ENCODE data around the gene CPNE5. TPM values are rescaled to one million over a fixed set of nuclear protein-coding genes. Genes with fewer than 3 reads are reported as not detected.

CPNE5 gene
- total RNA-seq, 4 donors from 2014 or later = 1.1 to 4.6 (median 2.9) TPM

GRCh38 chr6:36740818-36741179 lies 98.4 kb downstream of the CPNE5 start:
- Histone ChIP-seq H3K4me3 (replicated peaks in 1 of 3) (no peak overlapping the region), H3K36me3 (no peaks in the 10 kb centered on the region), H3K27me3 (no peaks in the 10 kb centered on the region), H3K9me3 (no peaks in the 10 kb centered on the region), H3K27ac (no peak overlapping the region), H3K4me1 (peaks cover 4 to 8% of the 10 kb centered on the region in 2 donors)
- no peak for DNase-seq
- intact Hi-C loops (cut with DNase I) = no loop called here
- TF ChIP-seq, protein P1, sequence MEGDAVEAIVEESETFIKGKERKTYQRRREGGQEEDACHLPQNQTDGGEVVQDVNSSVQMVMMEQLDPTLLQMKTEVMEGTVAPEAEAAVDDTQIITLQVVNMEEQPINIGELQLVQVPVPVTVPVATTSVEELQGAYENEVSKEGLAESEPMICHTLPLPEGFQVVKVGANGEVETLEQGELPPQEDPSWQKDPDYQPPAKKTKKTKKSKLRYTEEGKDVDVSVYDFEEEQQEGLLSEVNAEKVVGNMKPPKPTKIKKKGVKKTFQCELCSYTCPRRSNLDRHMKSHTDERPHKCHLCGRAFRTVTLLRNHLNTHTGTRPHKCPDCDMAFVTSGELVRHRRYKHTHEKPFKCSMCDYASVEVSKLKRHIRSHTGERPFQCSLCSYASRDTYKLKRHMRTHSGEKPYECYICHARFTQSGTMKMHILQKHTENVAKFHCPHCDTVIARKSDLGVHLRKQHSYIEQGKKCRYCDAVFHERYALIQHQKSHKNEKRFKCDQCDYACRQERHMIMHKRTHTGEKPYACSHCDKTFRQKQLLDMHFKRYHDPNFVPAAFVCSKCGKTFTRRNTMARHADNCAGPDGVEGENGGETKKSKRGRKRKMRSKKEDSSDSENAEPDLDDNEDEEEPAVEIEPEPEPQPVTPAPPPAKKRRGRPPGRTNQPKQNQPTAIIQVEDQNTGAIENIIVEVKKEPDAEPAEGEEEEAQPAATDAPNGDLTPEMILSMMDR (IDR thresholded peaks at IDR 0.05) = no peak
- TF ChIP-seq POLR2A (IDR thresholded peaks at IDR 0.05) = no peak
- 85 to 87% methylated on average over 10 to 11 of the region's 11 CpGs for whole genome bisulfite sequencing, 2 donors

- H3K27ac ChIP-seq = no peak overlapping the region
- intact Hi-C loops (cut with DNase I) = no loop called here
Observed at GRCh38 chr6:36739947-36740817, 99.1 kb downstream of the CPNE5 start.

DNA sequence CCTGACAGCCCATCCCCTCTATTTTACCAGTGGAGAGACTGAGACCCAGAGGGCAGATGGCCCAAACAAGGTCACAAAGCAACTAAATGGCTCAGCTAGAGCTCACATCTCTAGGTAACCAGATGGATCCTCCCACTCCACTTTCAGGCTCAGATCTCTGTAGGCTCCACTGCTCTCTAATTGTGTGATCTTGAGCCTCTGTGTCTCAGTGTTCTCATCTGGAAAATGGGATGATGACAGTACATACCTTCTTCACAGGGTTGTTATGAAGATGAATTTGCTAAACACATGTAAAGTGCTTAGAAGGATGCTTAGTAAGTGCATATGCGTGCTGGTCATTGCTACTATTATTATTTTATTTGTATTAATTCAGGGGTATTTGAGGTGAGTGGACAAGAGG lies 101.1 kb downstream of the CPNE5 start:
- DNase-seq = no peak
- H3K4me3 ChIP-seq (replicated peaks in 1 of 3) = no peak overlapping the region
- H3K36me3 ChIP-seq = no peaks in the 10 kb centered on the region
- WGBS, 2 donors = 96 to 100% methylated on average over 1 of the region's 1 CpG
- no peaks in the 10 kb centered on the region for H3K9me3 ChIP-seq
- peaks cover 8 to 23% of the 10 kb centered on the region in 2 donors for H3K4me1 ChIP-seq
- TF ChIP-seq POLR2A (IDR thresholded peaks at IDR 0.05) = no peak
- TF ChIP-seq, protein P1 (IDR thresholded peaks at IDR 0.05) = no peak
- H3K27me3 ChIP-seq = no peaks in the 10 kb centered on the region
- intact Hi-C loops (cut with DNase I) = no loop called here
- H3K27ac ChIP-seq = no peak overlapping the region

More at GRCh38 chr6:36739947-36740817, 99.1 kb downstream of the CPNE5 start:
- TF ChIP-seq, protein P1 (IDR thresholded peaks at IDR 0.05) = no peak
- TF ChIP-seq POLR2A (IDR thresholded peaks at IDR 0.05) = no peak
- Histone ChIP-seq H3K9me3 (no peaks in the 10 kb centered on the region), H3K36me3 (no peaks in the 10 kb centered on the region), H3K4me1 (peaks cover 8 to 14% of the 10 kb centered on the region in 2 donors), H3K4me3 (replicated peaks in 1 of 3) (no peak overlapping the region), H3K27me3 (no peaks in the 10 kb centered on the region)
- DNase-seq = no peak
- WGBS, 2 donors = 79 to 82% methylated on average over 13 of the region's 13 CpGs

GRCh38 chr6:36737043-36737785 lies 102.0 kb downstream of the CPNE5 start:
- no peaks in the 10 kb centered on the region for H3K27me3 ChIP-seq
- intact Hi-C loops (cut with DNase I) = no loop called here
- H3K36me3 ChIP-seq = no peaks in the 10 kb centered on the region
- no peaks in the 10 kb centered on the region for H3K9me3 ChIP-seq
- H3K27ac ChIP-seq = no peak overlapping the region
- H3K4me3 ChIP-seq (replicated peaks in 1 of 3) = no peak overlapping the region
- peaks cover 8 to 23% of the 10 kb centered on the region in 2 donors for H3K4me1 ChIP-seq
- 93 to 94% methylated on average over 7 to 10 of the region's 14 CpGs for WGBS, 2 donors
- TF ChIP-seq, protein P1 (IDR thresholded peaks at IDR 0.05) = no peak
- TF ChIP-seq POLR2A (IDR thresholded peaks at IDR 0.05) = no peak
- DNase-seq = no peak

Measured in thyroid gland (tissue), 4 donors.